ENCODE measurements around the gene CAPRIN1. TPM values are rescaled to one million over a fixed set of nuclear protein-coding genes. Genes with fewer than 3 reads are reported as not detected.

CAPRIN1 gene
- total and polyA plus RNA-seq, 2 experiments from 2014 or later, result 119 to 365 TPM

DNA sequence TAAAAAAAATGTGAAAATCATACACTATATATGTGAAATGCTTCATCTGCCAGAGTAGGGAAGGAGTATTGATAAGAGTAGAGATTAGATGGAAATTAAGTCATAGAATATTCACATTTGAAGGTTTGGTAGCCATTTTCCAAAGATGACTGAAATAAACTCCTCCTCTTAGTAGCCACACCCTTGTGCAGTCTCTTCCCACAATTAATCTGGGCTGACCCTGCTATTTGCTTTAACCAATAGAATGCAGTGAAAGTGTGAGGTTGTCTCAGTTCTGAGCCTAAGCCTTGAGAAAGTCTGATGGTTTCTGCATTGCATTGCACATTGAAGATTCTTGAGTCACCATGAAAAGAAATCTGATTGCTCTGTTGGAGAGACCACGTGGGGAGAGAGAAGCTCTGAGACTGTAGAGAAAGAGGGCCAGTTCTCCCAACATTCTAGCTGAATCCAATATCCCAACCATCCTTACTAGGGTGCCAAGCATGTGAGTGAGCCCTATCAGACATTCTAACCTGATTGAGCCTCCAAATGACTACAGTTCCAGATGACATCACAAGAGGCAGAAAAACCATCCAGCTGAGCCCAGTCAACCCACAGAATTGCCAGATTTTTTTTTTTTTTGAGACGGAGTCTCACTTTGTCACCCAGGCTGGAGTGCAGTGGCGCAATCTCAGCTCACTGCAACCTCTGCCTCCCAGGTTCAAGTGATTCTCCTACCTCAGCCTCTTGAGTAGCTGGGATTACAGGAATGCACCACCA, 29.4 kb upstream of the CAPRIN1 start:
- Histone ChIP-seq H3K27ac (ENCODE audit: low read depth) (no peak overlapping the region), H3K27me3 (ENCODE audit: insufficient read depth) (no peaks in the 10 kb centered on the region), H3K36me3 (ENCODE audit: insufficient read depth) (no peaks in the 10 kb centered on the region), H2AFZ (no peak overlapping the region), H3K4me1 (ENCODE audit: insufficient read depth) (no peaks in the 10 kb centered on the region), H3K79me2 (replicated peaks; ENCODE audit: insufficient read depth) (no peaks in the 10 kb centered on the region), H3F3A (replicated peaks; ENCODE audit: low read depth) (no peaks in the 10 kb centered on the region), H3K4me3 (no peak overlapping the region), H3K9me2 (ENCODE audit: insufficient read depth) (no peaks in the 10 kb centered on the region), H3K4me2 (no peak overlapping the region), H4K20me1 (replicated peaks; ENCODE audit: insufficient read depth) (no peaks in the 10 kb centered on the region)
- no peak for DNase-seq (ENCODE audit: low spot score)
- Mint-ChIP-seq H3K4me3 (no peak overlapping the region), H3K36me3 (ENCODE audit: low read depth) (no peaks in the 10 kb centered on the region; the same call in 2 of the 3 replicates), H3K27me3 (ENCODE audit: insufficient read depth, low read depth, poor library complexity) (peaks cover 2% of the 10 kb centered on the region), H3K27ac (no peak overlapping the region), H3K4me1 (no peaks in the 10 kb centered on the region), H3K9me3 (peaks cover 4% of the 10 kb centered on the region; the same call in 1 of the 3 replicates)
- no peak for ATAC-seq
- TF ChIP-seq, protein P1, sequence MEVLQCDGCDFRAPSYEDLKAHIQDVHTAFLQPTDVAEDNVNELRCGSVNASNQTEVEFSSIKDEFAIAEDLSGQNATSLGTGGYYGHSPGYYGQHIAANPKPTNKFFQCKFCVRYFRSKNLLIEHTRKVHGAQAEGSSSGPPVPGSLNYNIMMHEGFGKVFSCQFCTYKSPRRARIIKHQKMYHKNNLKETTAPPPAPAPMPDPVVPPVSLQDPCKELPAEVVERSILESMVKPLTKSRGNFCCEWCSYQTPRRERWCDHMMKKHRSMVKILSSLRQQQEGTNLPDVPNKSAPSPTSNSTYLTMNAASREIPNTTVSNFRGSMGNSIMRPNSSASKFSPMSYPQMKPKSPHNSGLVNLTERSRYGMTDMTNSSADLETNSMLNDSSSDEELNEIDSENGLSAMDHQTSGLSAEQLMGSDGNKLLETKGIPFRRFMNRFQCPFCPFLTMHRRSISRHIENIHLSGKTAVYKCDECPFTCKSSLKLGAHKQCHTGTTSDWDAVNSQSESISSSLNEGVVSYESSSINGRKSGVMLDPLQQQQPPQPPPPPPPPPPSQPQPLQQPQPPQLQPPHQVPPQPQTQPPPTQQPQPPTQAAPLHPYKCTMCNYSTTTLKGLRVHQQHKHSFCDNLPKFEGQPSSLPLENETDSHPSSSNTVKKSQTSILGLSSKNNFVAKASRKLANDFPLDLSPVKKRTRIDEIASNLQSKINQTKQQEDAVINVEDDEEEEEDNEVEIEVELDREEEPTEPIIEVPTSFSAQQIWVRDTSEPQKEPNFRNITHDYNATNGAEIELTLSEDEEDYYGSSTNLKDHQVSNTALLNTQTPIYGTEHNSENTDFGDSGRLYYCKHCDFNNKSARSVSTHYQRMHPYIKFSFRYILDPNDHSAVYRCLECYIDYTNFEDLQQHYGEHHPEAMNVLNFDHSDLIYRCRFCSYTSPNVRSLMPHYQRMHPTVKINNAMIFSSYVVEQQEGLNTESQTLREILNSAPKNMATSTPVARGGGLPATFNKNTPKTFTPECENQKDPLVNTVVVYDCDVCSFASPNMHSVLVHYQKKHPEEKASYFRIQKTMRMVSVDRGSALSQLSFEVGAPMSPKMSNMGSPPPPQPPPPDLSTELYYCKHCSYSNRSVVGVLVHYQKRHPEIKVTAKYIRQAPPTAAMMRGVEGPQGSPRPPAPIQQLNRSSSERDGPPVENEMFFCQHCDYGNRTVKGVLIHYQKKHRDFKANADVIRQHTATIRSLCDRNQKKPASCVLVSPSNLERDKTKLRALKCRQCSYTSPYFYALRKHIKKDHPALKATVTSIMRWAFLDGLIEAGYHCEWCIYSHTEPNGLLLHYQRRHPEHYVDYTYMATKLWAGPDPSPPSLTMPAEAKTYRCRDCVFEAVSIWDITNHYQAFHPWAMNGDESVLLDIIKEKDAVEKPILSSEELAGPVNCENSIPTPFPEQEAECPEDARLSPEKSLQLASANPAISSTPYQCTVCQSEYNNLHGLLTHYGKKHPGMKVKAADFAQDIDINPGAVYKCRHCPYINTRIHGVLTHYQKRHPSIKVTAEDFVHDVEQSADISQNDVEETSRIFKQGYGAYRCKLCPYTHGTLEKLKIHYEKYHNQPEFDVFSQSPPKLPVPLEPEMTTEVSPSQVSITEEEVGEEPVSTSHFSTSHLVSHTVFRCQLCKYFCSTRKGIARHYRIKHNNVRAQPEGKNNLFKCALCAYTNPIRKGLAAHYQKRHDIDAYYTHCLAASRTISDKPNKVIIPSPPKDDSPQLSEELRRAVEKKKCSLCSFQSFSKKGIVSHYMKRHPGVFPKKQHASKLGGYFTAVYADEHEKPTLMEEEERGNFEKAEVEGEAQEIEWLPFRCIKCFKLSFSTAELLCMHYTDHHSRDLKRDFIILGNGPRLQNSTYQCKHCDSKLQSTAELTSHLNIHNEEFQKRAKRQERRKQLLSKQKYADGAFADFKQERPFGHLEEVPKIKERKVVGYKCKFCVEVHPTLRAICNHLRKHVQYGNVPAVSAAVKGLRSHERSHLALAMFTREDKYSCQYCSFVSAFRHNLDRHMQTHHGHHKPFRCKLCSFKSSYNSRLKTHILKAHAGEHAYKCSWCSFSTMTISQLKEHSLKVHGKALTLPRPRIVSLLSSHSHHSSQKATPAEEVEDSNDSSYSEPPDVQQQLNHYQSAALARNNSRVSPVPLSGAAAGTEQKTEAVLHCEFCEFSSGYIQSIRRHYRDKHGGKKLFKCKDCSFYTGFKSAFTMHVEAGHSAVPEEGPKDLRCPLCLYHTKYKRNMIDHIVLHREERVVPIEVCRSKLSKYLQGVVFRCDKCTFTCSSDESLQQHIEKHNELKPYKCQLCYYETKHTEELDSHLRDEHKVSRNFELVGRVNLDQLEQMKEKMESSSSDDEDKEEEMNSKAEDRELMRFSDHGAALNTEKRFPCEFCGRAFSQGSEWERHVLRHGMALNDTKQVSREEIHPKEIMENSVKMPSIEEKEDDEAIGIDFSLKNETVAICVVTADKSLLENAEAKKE (CRISPR knock-in tag; IDR thresholded peaks at IDR 0.05), result no peak
- TF ChIP-seq STAT1 (IDR thresholded peaks at IDR 0.05; ENCODE audit: unreplicated experiment), result no peak
- no peak for TF ChIP-seq REST (IDR thresholded peaks at IDR 0.05; ENCODE audit: unreplicated experiment)
- TF ChIP-seq, protein P2, sequence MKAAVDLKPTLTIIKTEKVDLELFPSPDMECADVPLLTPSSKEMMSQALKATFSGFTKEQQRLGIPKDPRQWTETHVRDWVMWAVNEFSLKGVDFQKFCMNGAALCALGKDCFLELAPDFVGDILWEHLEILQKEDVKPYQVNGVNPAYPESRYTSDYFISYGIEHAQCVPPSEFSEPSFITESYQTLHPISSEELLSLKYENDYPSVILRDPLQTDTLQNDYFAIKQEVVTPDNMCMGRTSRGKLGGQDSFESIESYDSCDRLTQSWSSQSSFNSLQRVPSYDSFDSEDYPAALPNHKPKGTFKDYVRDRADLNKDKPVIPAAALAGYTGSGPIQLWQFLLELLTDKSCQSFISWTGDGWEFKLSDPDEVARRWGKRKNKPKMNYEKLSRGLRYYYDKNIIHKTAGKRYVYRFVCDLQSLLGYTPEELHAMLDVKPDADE (IDR thresholded peaks at IDR 0.05), result no peak
- TF ChIP-seq ZNF331 (CRISPR knock-in tag; IDR thresholded peaks at IDR 0.05; ENCODE audit: low read depth), result peak; percentile 95
- TF ChIP-seq EZH2phosphoT487 (IDR thresholded peaks at IDR 0.05; ENCODE audit: unreplicated experiment), result no peak

Measured in GM23338 (cell line).